ENCODE data around the gene SLCO4A1. TPM values are rescaled to one million over a fixed set of nuclear protein-coding genes. Genes with fewer than 3 reads are reported as not detected.

Gene SLCO4A1
- total and polyA plus RNA-seq, 2 of the 4 experiments (the other 2 are of a cell fraction) = 0.72 to 1.1 TPM

DNA sequence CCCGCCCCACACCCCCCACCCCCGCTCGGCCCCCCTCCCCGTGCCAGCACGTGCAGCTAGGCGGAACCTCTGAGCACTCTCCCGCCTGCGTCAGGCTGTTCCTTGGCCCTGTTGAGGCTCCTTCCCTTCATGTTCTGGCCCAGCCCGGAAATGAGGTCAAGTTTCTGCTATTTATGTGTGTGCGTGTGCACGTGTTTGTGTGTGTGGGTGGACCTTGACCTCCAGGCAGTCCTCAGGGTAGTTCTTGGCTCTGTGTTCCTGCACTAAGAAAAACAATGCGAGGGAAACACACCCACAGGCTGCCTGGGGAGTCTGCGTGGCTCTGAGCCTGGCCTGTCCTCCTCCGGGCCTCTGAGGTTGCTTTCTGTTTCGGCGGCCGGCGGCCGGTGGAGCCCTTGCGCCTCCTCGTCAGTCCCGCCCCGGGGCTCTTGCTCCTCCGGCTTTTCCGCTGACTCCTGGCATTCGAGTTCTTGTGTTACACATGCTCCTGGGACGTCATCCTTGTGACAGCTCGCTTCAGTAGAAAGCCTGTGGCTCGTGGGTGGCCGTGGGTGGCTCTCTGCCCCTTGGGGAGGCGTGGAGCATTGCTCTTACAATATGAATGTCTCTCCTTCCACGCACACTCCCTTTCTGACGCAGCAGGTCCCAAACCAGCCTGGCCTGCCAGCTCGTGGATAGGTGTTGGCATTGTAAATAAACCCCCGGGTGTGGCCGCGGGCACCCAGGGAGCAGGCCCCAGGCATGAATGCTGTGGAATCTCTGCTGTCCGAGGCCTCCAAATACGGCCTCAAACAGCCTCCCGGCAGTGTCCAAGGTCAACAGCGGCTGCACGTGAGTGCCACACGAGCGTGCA is 10.0 kb downstream of the SLCO4A1 start (continued):
- TF ChIP-seq BHLHE40 (IDR thresholded peaks at IDR 0.05; ENCODE audit: low read depth, low read length) (peak; percentile 99), FOS (IDR thresholded peaks at IDR 0.05; ENCODE audit: low read depth, low read length) (no peak), NFE2L2 (IDR thresholded peaks at IDR 0.05; ENCODE audit: low read depth, low read length) (0 out of 2 replicates have a peak, but pooled peaks have one; percentile 8)

GRCh38 chr20:62652894-62653305 is 10.6 kb downstream of the SLCO4A1 start:
- Histone ChIP-seq H2AK5ac (ENCODE audit: low read depth, low read length) (peak overlapping the region; percentile 94), H3K14ac (replicated peaks; ENCODE audit: low read depth, low read length) (peak overlapping the region; percentile 49), H3K4me2 (ENCODE audit: low read depth, low read length) (no peak overlapping the region; the same call in 1 of the 2 replicates), H3K4ac (ENCODE audit: low read depth, low read length) (peak overlapping the region; percentile 84), H3K4me1 (ENCODE audit: control insufficient read depth, insufficient read depth, low read length) (peaks cover 13% of the 10 kb centered on the region; the same call in 1 of the 2 replicates), H4K91ac (ENCODE audit: insufficient read depth, low read depth, low read length) (peak overlapping the region; percentile 53), H3K9me3 (ENCODE audit: control insufficient read depth, insufficient read depth, low read length) (no peaks in the 10 kb centered on the region), H2AK9ac (replicated peaks; ENCODE audit: low read depth, low read length, poor library complexity) (peak overlapping the region; percentile 45), H2BK120ac (ENCODE audit: low read depth, low read length) (peak overlapping the region; percentile 61), H2BK20ac (ENCODE audit: low read depth, low read length) (peak overlapping the region; percentile 59), H4K8ac (ENCODE audit: low read depth in 2 of 2, low read length in 2 of 2) (peak overlapping the region; percentile 7 to 78; a peak in 3 of 4 replicates), H3K79me1 (ENCODE audit: low read depth in 1 of 2, low read length in 2 of 2) (no peaks in the 10 kb centered on the region), H3K27ac (ENCODE audit: insufficient read depth, low read length) (peak overlapping the region; percentile 70), H3K36me3 (ENCODE audit: control insufficient read depth, insufficient read depth, low read length) (no peaks in the 10 kb centered on the region), H3K56ac (ENCODE audit: extremely low read depth, insufficient read depth, low read length) (no peak overlapping the region), H2BK5ac (ENCODE audit: low read depth, low read length, poor library complexity, severe bottlenecking) (peak overlapping the region; percentile 55), H2BK15ac (ENCODE audit: low read depth, low read length) (peak overlapping the region; percentile 13; the same call in 1 of the 3 replicates), H3K9ac (ENCODE audit: low read depth, low read length) (peak overlapping the region; percentile 30; the same call in 1 of the 2 replicates), H4K5ac (ENCODE audit: low read depth, low read length) (peak overlapping the region; percentile 7; the same call in 1 of the 2 replicates), H3K27me3 (ENCODE audit: control insufficient read depth, insufficient read depth, low read length) (no peaks in the 10 kb centered on the region), H3K9me1 (ENCODE audit: insufficient read depth, low read length) (peaks cover 5% of the 10 kb centered on the region; the same call in 1 of the 2 replicates), H3K23ac (ENCODE audit: low read depth, low read length) (peak overlapping the region; percentile 10; the same call in 1 of the 2 replicates), H4K20me1 (ENCODE audit: insufficient read depth, low read length) (no peaks in the 10 kb centered on the region), H3K18ac (ENCODE audit: low read depth, low read length) (peak overlapping the region; percentile 5; the same call in 1 of the 2 replicates), H3K4me3 (ENCODE audit: insufficient read depth, low read depth, low read length) (no peak overlapping the region), H2AFZ (replicated peaks; ENCODE audit: low read length, poor library complexity) (peak overlapping the region; percentile 86)
- dilution Hi-C loops (cut with HindIII; ENCODE audit: low sequenced_read_pairs, unreplicated experiment) (no loop called here), intact Hi-C loops (cut with micrococcal nuclease) (no loop called here), in situ Hi-C loops (cut with MboI; ENCODE audit: low sequenced_read_pairs) (no loop called here)
- ChIA-PET POLR2A (ENCODE audit: unreplicated experiment) (no interaction called here), CTCF (no interaction called here)
- TF ChIP-seq SMC3 (IDR thresholded peaks at IDR 0.05; ENCODE audit: low read depth, low read length) (no peak), RAD21 (IDR thresholded peaks at IDR 0.05; ENCODE audit: low read length) (no peak), CHD1 (IDR thresholded peaks at IDR 0.05; ENCODE audit: low read depth, low read length) (no peak), MAZ (IDR thresholded peaks at IDR 0.05; ENCODE audit: borderline replicate concordance, low read depth, low read length) (no peak), NFE2L2 (IDR thresholded peaks at IDR 0.05; ENCODE audit: low read depth, low read length) (no peak)
- DNase-seq (no peak), ATAC-seq (ENCODE audit: low read depth) (no peak)
- 81% methylated on average over 17 of the region's 20 CpGs; no CpG with 5 or more reads in 1 of the 2 experiments for WGBS, 2 experiments (ENCODE audit: extremely low coverage in 2 of 2, insufficient read length in 1 of 2)
- BruUV-seq (replicated peaks) = no TSS peak

Measured in IMR-90 (cell line).